Stimulated activated effector memory CD8-positive, alpha-beta T cell treated with anti-CD3 and anti-CD28 coated beads, Interleukin-12 subunit alpha, Interleukin-12 subunit beta, amount 100 ng/mL, for 72 hours (primary cell): ENCODE results near the gene GGACT.

Source experiments
- ATAC-seq: fragments of 150-1000 bp; cut with Tn5 transposase; 2 replicates; pipeline ENCODE4 v1.10.0; 2021
- DNase-seq, 2 donors: peaks; one replicate each; pipeline ENCODE4 v3.0.0; 2021 to 2022; ENCODE audit warnings: low spot score in 2 of 2
- H3K27ac Mint-ChIP-seq: one replicate; pipeline ENCODE4 v1.8.0; 2022; ENCODE audit warnings: mild to moderate bottlenecking, mixed read lengths
- H3K36me3 Mint-ChIP-seq: one replicate; pipeline ENCODE4 v1.8.0; 2022; ENCODE audit warnings: mild to moderate bottlenecking, mixed read lengths
- H3K4me1 Mint-ChIP-seq: one replicate; pipeline ENCODE4 v1.8.0; 2022; ENCODE audit warnings: mixed read lengths
- H3K4me3 Mint-ChIP-seq: one replicate; pipeline ENCODE4 v1.8.0; 2022; ENCODE audit warnings: mild to moderate bottlenecking, mixed read lengths
- H3K9me3 Mint-ChIP-seq: one replicate; pipeline ENCODE4 v1.8.0; 2022; ENCODE audit warnings: mixed read lengths

GGACT gene

DNA sequence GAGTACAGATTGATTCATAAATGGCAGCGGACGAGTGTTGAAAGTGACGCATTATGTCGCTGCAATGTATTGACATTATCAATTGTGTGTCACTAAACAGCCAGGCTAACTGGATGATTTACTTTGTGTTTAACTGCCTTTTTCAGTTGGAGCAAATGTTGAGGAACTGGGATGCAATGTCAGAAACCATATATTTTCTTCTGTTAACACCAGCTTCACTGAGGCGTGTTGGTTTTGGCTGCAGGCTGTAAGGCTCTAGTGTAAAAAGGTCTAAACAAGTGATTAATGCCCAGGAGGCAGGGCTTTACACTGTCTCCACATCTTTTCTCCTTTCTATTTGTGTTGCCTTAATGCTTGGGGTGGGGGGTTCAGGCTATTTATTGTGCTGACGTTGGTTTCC is 80.1 kb downstream of the GGACT start:
- H3K9me3 Mint-ChIP-seq: no peaks in the 10 kb centered on the region
- no peak for DNase-seq
- peaks cover 30% of the 10 kb centered on the region for H3K4me1 Mint-ChIP-seq
- H3K36me3 Mint-ChIP-seq: no peaks in the 10 kb centered on the region
- no peak for ATAC-seq
- H3K27ac Mint-ChIP-seq: no peak overlapping the region
- H3K4me3 Mint-ChIP-seq: no peak overlapping the region

DNA sequence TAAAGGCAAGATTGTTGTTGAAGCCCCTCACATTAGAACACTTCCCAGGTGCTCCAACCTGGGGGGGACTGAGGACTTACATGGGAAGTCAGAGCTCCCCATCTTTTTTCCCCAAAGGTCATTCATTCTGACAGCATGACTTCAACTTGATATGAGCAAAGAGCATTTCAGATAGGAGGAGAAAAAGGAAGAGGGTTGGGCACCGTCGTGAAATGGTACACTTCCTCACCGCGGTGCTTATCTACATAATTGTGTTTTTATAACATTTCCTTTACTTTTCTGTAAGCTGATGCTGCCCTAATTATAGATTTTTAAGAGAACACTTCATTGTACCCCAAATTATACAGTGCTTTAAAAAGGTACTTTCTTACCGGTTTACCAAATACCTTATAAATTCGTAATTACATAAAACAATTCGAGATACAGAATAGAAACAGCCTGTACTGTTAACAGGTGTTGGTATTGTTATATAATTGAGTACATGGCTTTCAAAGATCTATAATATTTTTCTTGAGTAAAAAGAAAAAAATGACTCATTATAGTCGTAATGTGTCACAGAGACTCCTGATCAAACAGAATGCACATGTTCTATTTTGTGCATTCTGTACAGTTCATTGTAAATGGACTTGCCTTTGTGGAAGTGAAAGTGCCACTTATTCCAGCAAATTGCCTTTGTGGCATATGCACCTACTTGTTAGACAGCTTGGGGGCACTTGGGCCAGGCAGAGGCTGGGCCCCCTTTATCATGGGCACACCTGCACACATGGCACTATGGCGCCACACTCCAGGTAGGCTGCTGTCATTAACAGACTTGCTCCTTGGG is 81.8 kb downstream of the GGACT start:
- Mint-ChIP-seq H3K27ac (peak overlapping the region; percentile 43), H3K4me1 (peaks cover 36% of the 10 kb centered on the region), H3K4me3 (peak overlapping the region; percentile 70), H3K9me3 (no peaks in the 10 kb centered on the region), H3K36me3 (no peaks in the 10 kb centered on the region)
- no peak for DNase-seq
- peak; percentile 64 for ATAC-seq

DNA sequence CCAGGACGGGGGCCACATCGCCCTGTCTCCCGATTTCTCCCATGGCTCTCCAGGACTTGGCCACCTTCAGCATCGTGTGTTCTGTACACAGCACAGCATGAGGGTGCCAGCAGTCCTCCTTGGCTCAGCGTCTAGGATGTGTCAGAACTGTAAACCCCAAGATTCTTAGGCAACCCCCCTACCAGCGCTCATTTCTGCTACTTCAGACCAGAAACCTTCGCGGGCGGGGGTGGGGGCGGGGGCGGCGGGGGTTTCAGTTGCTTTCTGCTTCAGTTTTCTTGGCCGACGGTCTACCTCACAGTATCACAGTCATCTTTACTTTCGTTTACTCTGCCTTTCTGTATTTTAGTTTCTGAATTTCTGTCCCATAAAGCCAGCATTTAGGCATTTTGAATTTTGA is 82.4 kb downstream of the GGACT start:
- DNase-seq: peak; percentile 11 to 70
- Mint-ChIP-seq H3K27ac (peak overlapping the region; percentile 43), H3K9me3 (no peaks in the 10 kb centered on the region), H3K4me1 (peaks cover 33% of the 10 kb centered on the region), H3K4me3 (peak overlapping the region; percentile 70), H3K36me3 (no peaks in the 10 kb centered on the region)
- peak; percentile 99 for ATAC-seq

DNA sequence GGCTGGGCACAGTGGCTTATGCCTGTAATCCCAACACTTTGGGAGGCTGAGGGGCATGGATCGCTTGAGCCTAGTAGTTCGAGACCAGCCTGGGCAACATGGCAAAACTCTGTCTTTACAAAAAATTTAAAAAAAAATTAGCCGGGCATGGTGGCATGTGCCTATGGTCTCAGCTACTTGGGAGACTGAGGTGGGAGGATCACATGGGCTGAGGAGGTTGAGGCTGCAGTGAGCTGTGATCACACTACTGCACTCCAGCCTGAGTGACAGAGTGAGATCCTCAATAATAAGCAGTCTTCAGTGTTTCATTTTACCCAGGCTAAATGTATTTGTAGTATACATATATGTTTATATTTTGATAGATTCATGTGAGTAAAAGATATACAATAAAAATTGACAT is 85.0 kb downstream of the GGACT start:
- H3K27ac Mint-ChIP-seq: no peak overlapping the region
- H3K36me3 Mint-ChIP-seq: no peaks in the 10 kb centered on the region
- peaks cover 26% of the 10 kb centered on the region for H3K4me1 Mint-ChIP-seq
- DNase-seq (no peak), ATAC-seq (no peak)
- H3K4me3 Mint-ChIP-seq: no peak overlapping the region
- H3K9me3 Mint-ChIP-seq: no peaks in the 10 kb centered on the region

DNA sequence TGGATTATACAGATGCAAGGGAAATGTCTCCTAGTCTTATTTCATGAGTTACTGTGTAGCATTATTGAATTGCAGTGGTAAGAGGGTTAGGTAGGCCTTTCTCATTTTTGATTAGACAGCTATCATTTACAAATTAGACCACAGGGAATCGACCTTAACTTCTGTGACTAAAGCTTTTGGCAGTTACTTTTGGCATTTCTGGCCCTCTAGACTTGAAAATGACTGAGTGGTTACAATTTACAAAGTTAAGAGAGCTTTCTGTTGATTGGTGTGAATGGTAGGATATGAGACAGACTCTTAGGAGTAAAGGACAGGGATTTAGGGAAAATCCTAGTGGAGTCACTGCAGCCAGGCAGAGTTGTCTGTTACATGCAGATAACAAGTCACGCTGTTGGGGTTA is 86.1 kb downstream of the GGACT start:
- Mint-ChIP-seq H3K27ac (no peak overlapping the region), H3K36me3 (no peaks in the 10 kb centered on the region), H3K4me3 (no peak overlapping the region), H3K4me1 (peaks cover 24% of the 10 kb centered on the region), H3K9me3 (no peaks in the 10 kb centered on the region)
- DNase-seq (no peak), ATAC-seq (no peak)

DNA sequence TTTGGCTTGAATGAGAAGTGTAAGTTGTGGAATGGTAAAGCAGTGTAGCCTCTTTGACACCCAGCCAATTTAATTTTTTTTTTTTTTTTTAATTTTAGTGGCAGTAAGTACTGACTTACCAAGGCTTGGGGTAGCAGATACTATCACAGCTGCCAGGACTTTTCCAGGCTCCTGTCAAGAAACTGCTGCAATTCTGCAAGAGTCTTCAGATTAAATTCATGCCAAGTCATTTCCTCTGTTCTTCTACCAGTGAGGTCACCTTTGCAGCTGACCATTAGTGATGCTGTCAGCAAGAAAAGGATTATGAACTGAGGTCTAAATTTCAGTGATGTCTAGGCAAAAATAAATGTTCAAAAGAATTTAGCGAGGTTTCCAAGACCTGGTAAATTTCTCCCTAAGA is 91.2 kb downstream of the GGACT start:
- H3K27ac Mint-ChIP-seq: no peak overlapping the region

DNA sequence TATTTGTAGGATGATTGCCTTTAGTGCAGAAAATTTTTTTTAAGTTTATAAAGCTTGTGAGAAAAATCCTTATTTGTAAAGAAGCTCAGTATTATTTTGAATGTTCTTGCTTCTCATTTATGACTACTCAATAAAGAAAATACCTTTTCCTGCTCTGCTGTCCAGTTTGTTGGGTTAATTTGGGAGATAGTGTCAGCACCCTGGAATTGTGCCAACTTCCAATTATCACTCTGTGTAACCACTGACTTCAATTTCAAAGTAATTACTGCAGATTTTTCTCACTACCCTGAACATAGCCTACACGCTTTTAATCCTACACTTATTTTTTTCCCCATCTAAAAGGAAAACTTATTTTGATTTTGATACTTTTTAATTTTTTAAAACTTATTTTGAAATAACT is 93.1 kb downstream of the GGACT start:
- DNase-seq (no peak), ATAC-seq (no peak)
- Mint-ChIP-seq H3K9me3 (no peaks in the 10 kb centered on the region), H3K4me1 (no peaks in the 10 kb centered on the region), H3K27ac (no peak overlapping the region), H3K4me3 (no peak overlapping the region), H3K36me3 (peaks cover 5% of the 10 kb centered on the region)

More for the DNA sequence above, 91.2 kb downstream of the GGACT start:
- peaks cover 5% of the 10 kb centered on the region for H3K36me3 Mint-ChIP-seq
- ATAC-seq: no peak
- H3K9me3 Mint-ChIP-seq: no peaks in the 10 kb centered on the region
- H3K4me3 Mint-ChIP-seq: no peak overlapping the region
- no peak for DNase-seq
- H3K4me1 Mint-ChIP-seq: peaks cover under 1% of the 10 kb centered on the region

DNA sequence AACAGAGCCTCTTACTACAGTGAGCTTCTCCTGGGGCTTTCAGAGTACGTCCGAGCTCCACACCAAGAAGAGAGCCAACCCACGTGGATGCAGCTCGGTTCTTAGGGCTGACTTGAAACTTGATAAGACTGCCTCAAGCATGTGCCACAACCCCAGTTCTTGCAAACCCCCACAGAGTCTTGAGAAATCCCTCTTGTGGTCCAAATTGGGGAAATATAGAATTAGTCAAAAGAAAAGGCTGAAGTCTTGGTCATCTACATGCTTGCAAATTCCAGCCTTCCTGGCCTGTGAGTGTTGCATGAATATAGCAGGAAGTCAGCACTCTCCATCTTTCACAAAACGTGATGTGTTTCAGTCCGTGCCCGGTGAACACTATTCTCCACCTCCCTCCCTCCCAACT is 95.2 kb downstream of the GGACT start:
- H3K9me3 Mint-ChIP-seq: no peaks in the 10 kb centered on the region
- ATAC-seq (no peak), DNase-seq (no peak)
- H3K4me1 Mint-ChIP-seq: no peaks in the 10 kb centered on the region
- H3K36me3 Mint-ChIP-seq: peaks cover 5% of the 10 kb centered on the region
- H3K27ac Mint-ChIP-seq: no peak overlapping the region
- no peak overlapping the region for H3K4me3 Mint-ChIP-seq

DNA sequence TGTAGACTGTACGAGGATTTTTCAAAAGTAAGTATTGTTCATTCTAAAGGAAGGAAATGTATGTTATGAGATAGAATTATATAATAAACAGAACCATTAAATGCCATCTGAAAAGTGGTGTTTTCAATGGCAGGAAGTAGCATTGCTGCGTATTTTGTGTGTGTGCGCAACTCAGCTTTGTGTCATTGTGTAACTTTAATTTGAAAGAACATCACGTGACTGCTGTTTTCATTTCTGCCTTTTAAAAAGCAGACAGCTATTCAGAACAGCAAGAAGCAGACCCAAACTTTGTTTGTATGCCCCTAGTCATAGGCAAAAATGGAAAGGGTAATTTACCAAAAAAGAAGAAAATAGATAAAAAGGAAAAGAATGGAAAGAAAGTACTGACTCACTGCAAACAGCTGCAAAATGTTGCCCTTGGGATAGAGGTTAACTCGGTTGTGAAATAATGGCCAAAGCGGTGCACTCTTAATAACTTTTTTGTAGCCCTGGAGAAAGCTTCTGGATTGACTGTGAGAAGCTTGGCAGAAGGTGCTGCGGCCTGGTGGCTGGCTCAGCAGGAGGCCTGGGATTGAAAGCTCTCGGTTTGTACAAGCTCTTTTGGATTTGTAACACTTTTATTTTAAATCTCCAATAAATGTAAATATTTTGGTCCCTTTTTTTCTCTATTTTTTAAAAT is 97.3 kb downstream of the GGACT start:
- ATAC-seq: no peak
- no peak overlapping the region for H3K27ac Mint-ChIP-seq
- H3K4me3 Mint-ChIP-seq: no peak overlapping the region
- H3K4me1 Mint-ChIP-seq: no peaks in the 10 kb centered on the region
- no peaks in the 10 kb centered on the region for H3K9me3 Mint-ChIP-seq
- peaks cover 5% of the 10 kb centered on the region for H3K36me3 Mint-ChIP-seq
- no peak for DNase-seq

DNA sequence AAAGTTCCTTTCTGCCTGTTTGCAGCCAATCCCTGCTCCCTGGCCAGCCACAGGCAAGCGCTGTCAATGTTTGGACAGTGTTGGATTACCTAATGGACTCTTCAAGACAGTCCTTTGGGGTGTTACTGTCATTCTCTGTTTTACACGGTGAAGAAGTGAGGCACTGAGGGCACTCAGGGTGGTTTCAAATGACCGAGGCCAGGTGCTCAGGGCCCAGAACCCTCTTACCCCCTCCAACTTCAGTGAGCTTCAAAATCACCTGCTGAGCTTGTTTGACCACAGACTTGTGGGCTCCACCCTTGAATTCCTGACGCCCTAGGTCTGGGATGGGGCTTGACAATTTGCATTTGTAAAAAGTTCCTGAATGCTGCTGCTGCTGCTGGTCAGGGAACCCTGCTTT is 97.9 kb downstream of the GGACT start:
- DNase-seq (no peak), ATAC-seq (no peak)
- no peak overlapping the region for H3K27ac Mint-ChIP-seq
- peaks cover 4% of the 10 kb centered on the region for H3K4me1 Mint-ChIP-seq
- no peaks in the 10 kb centered on the region for H3K9me3 Mint-ChIP-seq
- H3K36me3 Mint-ChIP-seq: peaks cover under 1% of the 10 kb centered on the region
- no peak overlapping the region for H3K4me3 Mint-ChIP-seq

DNA sequence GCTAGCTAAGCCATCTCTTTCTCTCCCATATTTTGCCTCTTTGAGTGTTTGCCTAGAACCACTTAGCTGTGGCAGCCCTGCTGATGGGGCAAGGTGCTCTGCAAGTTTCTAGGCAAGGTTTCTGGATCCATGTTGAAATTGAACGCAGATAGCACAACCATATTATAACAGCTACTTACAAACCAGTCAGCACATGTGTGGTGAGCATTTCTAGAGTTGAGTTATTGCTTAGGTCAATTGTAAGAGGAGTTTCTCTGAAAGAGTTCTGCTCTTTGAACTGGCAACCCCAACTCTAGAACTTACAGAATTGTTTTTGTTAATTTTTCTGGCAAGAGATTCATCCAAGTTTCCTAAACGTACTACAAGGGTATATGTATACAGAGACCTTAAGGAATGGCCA is 103.3 kb downstream of the GGACT start:
- Mint-ChIP-seq H3K36me3 (no peaks in the 10 kb centered on the region), H3K9me3 (no peaks in the 10 kb centered on the region), H3K4me1 (peaks cover 39% of the 10 kb centered on the region), H3K4me3 (peak overlapping the region; percentile 30), H3K27ac (peak overlapping the region; percentile 44)
- DNase-seq (peak in 1 of 2 donors; percentile 55), ATAC-seq (peak; percentile 70)

DNA sequence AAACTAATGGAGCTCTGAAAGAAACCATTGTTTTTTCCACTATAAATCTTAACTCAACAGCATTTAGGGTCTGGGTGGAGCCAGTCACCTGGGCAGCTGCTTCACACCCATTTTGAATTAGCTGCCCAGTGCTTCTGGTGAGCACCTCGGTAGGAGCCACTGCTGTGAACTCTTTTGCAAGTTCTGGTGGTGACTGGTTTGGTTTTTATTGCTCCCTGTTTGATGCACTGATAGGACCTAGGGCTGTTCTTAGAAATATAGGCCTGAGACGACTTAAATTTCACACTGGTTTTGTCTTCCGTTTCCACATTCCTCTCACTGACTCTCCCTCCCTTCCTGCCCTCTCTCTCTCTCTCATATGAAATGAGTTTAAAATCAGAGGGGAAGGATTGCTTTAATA is 103.9 kb downstream of the GGACT start:
- DNase-seq (no peak), ATAC-seq (peak; percentile 77)
- H3K36me3 Mint-ChIP-seq: no peaks in the 10 kb centered on the region
- no peaks in the 10 kb centered on the region for H3K9me3 Mint-ChIP-seq
- peak overlapping the region; percentile 30 for H3K4me3 Mint-ChIP-seq
- H3K4me1 Mint-ChIP-seq: peaks cover 39% of the 10 kb centered on the region
- H3K27ac Mint-ChIP-seq: peak overlapping the region; percentile 44

DNA sequence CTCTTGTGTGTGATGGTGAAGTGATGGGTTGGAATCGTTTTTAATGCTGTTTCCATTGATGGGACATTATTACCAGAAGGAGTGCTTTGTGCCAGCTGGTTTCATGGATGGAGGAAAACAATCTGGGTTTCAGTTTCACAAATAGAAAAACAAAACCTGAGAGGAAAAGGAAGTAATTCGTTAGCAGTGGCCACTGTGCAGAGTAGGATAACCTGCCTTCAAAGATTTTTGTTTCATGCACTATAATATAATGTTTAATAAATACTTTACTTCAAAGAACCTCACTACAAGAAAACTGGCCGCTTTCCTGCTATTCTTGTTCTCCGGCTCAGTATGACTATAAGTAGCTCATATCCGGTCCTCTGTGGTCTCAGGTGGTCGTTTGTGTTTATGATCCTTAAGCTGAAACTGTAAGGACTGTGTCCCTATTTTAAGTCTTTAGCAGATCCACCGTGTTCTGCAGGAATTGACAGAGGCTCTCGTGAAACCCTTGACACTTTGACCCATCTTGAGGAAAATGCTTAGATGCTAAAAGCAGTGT is 104.7 kb downstream of the GGACT start:
- ATAC-seq: peak; percentile 50
- Mint-ChIP-seq H3K4me1 (peaks cover 39% of the 10 kb centered on the region), H3K36me3 (no peaks in the 10 kb centered on the region), H3K9me3 (no peaks in the 10 kb centered on the region), H3K27ac (no peak overlapping the region), H3K4me3 (peak overlapping the region; percentile 30)
- no peak for DNase-seq

DNA sequence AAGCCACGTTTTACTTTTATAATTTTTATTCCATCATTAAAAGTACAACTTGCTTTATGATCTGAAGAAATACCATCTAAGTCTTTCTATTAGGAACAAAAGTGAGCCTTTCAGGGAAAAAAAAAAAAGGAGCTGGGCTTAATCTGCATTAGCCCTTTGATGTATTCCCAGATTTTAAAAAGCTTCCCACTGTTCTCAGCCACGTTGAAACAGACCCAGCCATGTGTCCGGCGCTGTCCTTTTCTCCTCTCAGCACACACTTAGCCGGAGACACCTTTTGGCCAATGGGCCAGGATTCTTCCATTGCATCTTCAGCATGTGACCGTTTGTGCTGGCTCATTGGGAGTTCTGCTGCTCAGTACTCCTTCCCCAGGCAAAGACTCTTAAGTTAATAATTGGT is 105.5 kb downstream of the GGACT start:
- ATAC-seq (no peak), DNase-seq (no peak)
- Mint-ChIP-seq H3K4me3 (no peak overlapping the region), H3K27ac (no peak overlapping the region), H3K9me3 (no peaks in the 10 kb centered on the region), H3K36me3 (no peaks in the 10 kb centered on the region), H3K4me1 (peaks cover 39% of the 10 kb centered on the region)

DNA sequence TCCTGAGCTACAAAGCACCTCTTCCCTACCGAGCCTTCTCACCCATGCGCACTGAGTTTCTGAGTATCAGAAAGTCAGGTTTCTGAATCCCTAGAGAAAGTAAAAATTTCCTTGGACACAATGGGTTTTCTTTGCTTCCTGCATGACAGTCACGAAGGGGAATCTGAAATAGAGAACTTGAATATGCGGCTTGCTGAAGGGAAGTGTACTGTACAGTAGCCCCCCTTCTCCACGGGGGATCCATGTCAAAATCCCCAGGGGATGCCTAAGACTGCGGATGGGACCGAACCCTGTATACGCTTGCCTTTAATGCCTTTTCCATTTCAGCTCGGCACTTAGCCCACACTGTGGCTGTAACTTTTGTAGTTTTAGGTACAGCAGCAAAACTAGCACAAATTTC is 107.9 kb downstream of the GGACT start:
- H3K4me3 Mint-ChIP-seq: no peak overlapping the region
- ATAC-seq (no peak), DNase-seq (no peak)
- H3K4me1 Mint-ChIP-seq: peaks cover 34% of the 10 kb centered on the region
- no peaks in the 10 kb centered on the region for H3K36me3 Mint-ChIP-seq
- H3K9me3 Mint-ChIP-seq: no peaks in the 10 kb centered on the region
- H3K27ac Mint-ChIP-seq: no peak overlapping the region
